Ecto neural progenitor cell (in vitro differentiated cells): Measurements from ENCODE around the gene ANKRD16.
"Not testable (repeated sequence)": the region's sequence is repeated elsewhere in the genome, so short reads cannot be mapped to it uniquely, and the experiment has no call there.

Source experiments
- DNase-seq: peaks from one replicate; pipeline ENCODE4 v3.0.0-alpha.2; 2018; ENCODE audit warnings: low spot score

ANKRD16 gene

DNA sequence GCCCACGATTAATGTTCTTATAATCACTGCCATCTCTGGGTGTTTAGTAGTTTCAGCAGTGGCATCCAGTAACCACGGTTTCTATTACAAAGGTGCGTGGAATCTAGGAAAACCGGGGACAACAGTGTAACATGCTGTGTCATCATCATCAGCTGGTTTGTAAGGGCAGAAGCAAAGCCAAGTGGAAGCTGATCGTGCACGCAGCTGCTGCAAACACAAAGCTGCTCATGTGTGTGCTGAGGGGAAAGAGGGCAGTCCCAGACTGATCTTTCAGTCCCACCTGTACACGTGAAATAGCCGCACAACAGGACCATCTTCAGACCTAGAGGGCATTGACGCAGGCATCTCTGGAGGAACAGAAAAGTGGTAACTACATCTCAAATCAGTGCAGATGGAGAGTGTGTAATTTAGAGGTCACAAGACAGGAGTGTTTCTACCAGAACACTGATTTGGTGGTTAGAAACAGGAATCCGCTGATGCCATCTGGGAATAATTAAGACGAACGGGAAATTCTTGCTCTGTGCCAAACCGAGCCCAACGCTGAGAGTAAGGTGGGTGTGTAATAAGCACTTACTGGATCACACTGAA, 13.4 kb downstream of the ANKRD16 start:
- DNase-seq = no peak

DNA sequence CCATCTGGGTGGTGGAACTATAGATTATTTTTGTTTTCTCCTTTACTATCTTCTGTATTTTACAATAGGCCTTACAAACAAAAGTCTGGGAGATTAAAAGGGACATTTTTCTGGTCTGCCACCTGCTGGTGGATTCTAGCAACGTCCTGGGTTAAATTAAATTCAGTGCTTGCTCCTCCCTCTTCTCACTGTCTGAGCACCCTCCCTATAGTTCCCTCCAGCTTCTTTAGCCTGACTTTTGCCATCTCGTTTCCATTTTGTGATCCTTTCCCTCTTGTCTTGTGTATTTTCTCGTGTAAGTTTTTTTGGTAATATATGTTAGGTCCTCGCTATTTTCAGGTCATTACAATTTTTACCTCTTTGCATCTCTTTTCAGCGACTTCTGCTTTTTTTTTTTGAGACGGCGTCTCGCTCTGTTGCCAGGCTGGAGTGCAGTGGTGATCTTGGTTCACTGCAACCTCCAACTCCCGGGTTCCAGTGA, 16.1 kb downstream of the ANKRD16 start:
- DNase-seq = peak; percentile 67

DNA sequence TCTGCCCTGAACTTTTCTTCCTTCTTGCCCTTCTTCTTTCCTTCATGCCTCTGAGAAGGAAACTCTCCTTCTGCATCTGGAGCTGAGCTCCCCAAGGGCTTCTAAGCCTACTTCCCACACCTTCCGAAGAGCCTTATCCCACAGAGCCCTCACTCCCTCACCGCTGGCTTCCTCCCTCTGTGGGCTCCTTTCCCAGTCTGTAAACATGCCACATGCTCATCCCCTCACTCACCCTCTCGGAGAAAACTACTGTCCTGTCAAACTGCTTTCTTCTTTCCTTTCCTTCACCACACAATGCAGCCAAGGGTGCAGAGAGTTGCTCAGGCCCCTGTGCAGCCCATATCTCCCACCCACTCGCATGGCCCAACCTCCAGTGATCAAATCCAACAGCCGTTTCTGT, 18.1 kb downstream of the ANKRD16 start:
- DNase-seq = no peak

DNA sequence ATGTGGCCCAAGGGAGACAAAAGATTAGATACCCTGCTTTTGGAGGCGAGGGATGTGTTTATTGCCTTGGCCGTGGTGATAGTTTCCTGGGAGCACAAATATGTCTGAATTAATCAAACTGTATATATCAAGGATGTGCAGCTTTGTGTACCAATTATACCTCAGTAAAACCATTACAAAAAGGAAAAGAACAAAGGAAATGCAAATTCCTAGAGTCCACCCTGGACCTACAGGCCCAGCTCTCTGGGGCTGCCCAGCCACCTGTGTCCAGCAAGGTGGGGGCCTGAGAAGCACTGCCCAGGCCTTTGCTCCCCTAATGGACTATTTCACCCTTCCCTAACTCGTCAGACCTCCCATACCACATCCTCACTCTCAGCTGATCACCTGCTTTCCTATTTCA, 20.5 kb downstream of the ANKRD16 start:
- DNase-seq = no peak

DNA sequence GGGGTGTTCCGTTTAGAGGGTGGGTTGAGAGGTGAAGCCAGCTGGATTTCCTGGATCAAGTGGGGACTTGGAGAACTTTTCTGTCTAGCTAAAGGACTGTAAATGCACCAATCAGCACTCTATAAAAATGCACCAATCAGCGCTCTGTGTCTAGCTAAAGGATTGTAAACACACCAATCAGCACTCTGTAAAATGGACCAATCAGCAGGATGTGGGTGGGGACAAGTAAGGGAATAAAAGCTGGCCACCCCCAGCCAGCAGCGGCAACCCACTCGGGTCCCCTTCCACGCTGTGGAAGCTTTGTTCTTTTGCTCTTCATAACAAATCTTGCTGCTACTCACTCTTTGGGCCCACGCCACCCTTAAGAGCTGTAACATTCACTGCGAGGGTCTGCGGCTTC, 21.3 kb downstream of the ANKRD16 start:
- not testable (repeated sequence) for DNase-seq

DNA sequence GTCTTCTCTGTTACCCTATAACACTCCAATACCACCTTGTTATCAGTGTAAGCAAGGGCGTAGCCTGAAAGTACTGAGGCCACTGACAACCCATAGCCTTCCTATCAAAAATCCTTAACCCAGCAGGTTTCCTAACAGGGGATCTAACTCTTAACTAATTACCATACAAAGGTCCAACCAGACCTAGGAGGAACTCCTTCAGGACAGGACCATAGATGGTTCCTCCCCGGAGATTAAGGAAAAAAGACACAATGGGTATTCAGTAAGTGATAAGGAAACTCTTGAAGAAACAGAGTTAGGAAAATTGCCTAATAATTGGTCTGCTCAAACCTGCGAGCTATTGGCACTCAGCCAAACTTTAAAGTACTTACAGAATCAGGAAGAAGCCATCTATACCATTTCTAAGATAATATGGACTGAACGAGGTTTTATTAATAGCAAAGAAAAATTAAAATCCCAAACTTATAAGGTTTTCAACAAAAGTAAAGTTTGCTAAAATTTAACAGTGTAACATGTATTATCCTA, 22.5 kb downstream of the ANKRD16 start:
- DNase-seq = not testable (repeated sequence)

DNA sequence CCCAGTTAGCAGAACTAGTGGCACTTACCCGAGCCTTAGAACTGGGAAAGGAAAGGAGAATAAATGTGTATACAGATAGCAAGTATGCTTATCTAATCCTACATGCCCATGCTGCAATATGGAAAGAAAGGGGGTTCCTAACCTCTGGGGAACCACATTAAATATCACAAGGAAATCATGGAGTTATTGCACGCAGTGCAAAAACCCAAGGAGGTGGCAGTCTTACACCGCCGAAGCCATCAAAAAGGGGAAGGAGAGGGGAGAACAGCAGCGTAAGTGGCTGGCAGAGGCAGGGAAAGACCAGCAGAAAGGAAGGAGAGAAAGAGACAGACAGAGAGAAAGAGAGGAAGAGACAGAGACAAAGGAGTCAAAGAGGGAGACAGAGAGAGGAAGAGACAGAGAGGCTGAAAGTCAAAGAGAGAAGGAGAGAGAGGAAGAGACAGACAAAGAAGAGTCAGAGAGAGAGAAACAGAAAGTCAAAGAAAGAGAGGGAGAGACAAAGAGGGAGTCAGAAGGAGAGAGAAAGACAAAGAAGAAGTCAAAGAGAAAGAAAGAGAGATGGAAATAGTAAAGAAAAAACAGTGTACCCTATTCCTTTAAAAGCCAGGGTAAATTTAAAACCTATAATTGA, 23.1 kb downstream of the ANKRD16 start:
- not testable (repeated sequence) for DNase-seq

DNA sequence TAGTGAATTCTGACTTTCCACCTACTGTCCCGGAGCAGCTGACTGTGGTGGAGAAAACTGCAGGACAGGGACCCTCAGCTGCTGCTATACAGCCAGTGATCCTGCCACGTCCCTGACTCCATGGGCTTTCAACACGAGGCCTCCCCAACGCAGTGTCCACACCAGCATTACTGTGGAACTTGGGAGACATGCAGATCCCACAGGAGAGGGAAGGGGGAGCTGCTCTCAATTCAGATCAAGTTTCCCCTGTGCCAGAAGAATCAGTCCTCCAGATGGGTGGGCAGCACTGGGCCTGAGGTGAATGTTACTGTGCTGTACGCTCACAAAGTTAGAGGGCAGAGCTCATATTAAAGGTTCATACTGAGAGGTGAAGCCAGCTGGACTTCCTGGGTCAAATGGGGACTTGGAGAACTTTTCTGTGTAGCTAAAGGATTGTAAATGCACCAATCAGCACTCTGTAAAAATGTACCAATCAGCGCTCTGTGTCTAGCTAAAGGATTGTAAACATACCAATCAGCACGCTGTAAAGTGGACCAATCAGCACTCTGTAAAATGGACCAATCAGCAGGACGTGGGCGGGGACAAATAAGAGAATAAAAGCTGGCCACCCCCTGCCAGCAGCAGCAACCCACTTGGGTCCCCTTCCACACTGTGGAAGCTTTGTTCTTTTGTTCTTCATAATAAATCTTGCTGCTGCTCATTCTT, 26.6 kb downstream of the ANKRD16 start:
- DNase-seq = not testable (repeated sequence)

DNA sequence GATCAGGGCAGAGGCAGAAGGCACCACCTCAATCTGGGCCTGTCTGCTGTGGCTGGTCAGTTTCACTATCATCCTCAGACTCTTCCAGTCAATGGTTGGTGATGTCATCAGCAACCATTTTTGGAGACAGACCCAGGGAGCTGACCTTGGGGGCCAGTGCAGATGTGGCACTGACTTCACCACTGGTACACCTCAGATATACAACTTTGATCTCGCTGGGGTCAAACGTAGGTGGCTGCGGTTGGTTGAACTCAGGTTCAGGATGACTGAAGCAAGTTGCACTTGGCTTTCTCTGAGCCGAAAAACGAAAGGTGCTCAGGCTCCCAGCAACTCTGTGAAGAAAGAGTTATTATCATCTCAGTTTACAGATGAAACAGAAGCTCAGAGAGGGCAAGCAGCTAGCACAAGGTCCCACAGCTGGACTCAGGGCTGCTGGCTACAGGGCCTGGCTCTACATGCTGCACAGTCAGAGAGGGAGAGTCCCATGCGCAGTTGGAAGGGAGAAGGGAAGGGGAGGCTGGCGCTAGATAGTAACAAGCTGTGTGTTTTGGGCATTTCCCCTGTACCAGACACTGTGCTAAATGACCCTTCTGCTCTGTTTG, 27.2 kb downstream of the ANKRD16 start:
- no peak for DNase-seq

DNA sequence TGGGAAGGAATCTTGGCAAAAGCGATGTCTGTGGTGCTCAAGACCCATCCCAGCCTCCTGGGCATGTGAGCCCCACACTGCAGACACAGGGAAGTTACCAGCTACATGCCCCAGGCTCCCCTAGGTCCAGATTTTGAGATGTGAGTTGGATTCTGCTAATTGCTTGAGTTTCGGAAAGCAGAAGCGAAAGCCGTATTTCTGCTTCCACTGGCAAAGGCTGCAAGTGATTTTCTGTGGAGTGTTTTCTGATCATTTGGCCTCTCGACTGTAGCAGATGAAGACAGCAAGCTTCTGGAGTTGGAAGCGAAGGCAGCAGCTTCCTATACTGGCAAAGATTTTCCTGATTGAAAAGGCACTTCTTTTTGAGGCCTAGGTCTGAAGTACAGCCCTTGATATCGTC, 29.6 kb downstream of the ANKRD16 start:
- no peak for DNase-seq

DNA sequence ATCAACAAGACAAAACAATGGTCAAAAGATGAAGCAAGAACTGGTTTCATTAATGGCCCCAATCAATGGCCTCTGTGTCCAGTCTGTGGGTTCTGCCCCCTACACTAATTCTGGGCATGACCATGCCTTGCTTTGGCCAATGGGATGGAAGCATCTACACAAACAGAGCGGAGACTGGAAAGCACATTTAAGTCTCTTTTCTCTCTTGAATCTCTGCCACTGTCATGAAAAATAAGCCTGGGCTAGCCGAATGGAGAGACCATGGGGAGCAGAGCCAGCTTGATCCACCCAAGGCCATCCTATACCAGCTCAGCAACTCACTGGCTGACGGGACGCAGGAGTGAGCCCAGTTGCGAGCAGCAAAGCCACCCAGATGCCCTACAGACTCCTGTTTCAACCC, 30.9 kb downstream of the ANKRD16 start:
- DNase-seq = no peak

DNA sequence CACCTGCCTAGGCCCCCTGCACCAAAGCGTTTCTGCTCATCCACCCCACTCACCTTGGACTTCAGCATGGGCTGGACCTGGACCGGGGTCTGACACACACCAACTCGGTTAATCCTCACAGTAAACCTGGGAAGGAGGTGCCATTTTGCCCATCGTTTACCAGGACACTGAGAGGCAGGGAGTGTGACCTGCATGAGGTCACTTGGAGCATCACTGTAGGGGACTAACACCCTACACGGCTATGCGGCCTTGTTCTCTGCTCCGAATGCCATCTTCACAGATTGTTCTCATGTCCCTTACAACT, 33.0 kb downstream of the ANKRD16 start:
- DNase-seq = no peak

DNA sequence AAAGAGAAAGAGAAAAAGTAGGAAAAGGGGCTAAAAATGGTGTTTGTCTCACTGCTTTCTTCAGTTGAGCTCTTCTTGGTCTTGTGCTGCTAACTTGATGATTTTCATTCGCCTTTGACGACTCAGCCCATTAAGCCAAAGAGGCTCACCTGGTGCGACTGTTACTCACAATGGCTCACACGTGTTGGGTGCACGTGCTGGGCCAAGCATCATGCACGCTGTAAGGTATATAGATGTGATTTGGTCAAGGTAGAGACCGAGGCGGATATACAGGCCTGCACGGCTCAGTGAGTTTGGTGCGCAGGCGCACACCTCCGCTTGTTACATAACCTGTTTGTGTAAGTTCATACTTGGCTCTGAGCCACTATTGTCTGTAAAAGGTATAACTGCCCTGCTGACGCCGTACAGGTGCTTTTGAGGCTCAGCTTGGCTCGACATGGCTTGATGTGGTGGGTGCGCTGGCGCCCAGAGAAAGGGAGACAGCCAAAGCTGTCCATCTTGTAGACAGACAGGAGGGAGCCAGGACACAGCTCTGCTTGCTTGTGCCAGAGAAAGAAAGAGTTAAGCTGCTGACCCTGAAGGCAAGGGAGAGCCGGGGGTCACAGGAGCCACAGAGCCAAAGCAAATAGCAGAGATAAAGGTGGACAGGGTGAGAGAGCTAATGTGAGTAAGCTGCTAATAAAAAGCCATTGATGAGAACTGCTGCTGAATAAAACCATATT, 33.6 kb downstream of the ANKRD16 start:
- DNase-seq = no peak

DNA sequence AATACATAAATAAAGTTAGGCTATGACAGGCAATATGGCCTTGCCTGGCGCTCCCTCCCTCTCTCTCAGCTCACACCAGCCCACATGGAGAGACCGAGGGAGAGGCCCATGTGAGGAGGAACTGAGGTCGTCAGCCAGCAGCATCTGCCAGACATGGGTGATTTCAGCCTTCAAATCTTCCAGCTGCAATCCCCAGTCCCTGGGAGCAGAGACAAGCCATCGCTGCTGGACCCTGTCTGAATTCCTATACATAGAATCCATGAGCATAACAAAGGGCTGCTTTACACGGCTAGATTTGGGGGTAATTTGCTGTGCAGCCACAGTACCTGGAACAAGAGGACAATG, 35.6 kb downstream of the ANKRD16 start:
- no peak for DNase-seq

DNA sequence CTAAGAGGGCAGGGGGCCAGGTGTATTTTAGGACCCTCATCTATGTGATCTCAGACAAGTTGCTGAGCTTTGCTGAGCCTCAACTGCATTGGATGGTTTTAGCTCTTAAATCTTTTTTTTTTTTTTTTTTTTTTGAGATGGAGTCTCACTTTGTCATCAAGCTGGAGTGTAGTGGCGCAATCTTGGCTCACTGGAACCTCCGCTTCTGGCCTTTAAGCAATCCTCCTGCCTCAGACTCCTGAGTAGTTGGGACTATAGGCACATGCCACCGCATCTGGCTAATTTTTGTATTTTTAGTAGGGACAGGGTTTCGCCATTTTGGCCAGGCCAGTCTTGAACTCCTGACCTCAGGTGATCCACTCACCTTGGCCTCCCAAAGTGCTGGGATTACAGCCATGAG, 43.0 kb downstream of the ANKRD16 start:
- not testable (repeated sequence) for DNase-seq

DNA sequence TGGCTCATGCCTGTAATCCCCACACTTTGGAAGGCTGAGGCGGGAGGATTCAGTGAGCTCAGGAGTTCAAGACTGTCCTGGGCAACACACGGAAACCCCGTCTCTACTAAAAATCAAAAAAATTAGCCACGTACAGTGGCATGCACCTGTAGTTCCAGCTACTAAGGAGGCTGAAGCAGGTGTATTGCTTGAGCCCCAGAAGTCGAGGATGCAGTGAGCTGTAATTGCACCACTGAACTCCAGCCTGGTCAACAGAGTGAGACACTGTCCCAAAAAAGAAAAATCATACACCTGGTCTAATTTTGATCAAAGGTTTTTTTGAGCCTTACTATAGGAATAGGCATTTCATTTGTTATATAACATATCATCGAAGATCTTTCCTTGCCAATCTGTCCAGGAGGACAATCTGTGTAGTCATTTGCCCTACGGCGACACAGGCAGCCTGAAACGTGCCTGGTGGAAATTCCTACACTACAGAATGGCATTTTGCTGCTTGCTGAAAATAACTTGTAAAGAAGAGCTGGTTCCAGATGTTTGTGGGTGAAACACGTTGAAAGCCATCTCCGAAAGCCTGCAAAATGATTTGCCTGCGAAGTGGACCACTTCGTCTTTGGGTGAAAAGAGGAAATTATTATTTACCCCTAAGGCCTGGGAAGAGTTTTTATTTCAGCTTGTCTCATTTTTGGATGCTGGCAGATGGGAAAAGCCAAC, 45.2 kb downstream of the ANKRD16 start:
- DNase-seq = no peak

DNA sequence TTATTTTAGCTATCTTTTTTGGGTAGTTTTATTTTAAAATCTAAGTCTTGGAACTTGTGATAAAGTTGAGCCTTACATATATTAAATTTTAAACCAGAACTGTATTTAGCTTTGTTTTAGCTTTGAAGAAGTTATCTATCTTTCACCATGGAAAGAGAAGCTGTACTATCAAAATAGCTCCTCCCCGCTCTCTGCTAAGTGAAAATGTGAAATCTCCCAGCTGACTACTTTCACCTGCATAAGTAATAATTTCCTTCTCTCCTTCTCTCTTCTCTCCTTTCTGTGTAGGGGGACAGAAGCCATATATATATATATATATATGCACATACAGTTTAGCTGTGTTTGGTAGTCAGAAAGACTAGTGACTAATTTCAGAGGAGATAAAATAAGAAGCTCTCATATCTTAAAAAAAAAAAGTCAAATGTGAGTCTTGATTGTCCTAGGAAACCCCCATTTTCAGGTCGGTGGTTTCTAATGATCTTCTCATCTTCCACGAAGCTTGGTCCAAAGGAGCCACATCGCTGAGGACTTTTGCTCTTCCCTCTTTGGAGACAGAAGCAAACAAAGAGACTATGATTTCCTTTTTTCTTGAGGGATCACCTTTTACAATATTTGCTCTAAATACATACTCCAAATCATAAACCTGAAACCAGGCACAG, 45.9 kb downstream of the ANKRD16 start:
- DNase-seq = no peak

DNA sequence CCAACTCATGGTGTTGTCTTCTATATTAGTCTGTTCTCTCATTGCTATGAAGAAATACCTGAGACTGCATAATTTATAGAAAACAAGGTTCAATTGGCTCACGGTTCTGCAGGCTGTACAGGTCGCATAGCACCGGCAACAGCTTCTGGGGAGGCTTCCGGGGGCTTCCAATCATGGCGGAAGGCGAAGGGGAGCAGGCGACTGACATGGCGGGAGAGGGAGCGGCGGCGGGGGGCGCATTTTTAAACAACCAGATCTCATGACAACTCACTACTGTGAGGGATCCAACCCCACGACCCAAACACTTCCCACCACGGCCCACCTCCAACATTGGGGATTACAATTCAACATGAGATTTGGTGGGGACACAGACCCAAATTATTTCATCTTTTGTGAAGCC, 47.7 kb downstream of the ANKRD16 start:
- DNase-seq = no peak

DNA sequence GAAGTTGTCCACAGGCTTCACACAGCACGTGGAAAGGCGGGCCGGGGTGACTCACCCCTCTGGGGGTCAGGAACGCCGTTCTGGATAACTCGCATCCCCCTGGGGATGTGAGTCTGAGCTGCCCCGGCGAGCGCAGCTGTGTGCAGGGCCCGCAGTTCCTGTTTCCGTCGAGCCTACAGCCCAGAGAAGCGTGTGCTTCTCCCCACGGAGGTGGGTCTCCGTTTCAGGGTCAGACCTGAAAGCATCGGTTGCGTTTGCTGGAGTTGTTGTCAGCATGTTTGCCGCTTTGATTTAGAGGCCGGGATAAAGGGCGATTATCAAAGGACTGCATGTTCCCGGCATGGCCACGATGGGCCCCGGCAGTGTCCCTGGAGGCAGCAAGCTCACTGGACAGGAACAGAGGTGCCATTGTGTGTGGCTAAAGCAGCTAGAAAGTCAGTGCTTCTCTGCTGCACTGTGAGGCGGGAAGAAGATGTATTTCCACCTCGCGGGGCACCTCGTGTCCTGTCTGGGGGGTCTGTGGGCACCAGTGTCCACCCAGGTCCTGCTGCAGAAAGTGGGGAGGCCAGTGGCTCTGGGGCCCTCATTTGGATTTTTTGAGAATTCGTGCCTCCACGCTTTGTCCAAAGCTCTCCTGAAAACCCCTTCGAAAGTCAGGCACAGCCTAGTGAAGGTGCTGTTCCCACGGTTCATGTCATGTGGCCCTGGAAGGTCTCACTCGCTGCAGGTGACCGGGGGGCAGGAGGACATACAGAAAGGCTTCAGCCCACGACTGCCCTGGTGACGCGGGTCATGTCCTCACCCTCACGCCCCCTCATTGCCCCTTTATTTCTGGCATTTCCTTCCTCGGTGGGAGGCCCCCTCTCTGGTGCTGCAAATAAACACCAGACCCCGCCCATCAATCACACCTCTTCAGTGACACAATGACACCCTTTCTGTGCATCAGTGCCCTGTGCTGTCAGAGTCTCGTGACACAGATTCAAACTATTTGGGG, 49.1 kb downstream of the ANKRD16 start:
- peak; percentile 62 for DNase-seq

DNA sequence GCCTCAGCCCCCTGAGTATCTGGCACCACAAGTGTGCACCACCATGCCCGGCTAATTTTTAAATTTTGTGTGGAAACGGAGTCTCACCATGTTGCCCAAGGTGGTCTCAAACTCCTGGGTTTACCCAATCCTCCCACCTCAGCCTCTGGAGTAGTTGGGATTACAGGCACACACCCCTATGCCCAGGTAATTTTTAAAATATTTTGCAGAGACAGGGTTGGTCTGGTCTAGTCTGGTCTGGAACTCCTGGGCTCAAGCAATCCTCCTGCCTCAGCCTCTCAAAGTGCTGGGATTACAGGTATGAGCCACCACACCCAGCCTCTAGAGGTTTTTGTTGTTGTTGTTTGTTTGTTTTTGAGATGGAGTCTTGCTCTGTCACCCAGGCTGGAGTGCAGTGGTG, 53.5 kb downstream of the ANKRD16 start:
- not testable (repeated sequence) for DNase-seq
